Fibroblast of pulmonary artery (primary cell): ENCODE measurements around the gene IER5L.

Experiments used
- DNase-seq: peaks from one replicate; pipeline ENCODE4 v3.0.0-alpha.2; 2010; ENCODE audit warnings: low read depth
- H3K4me3 ChIP-seq: replicated peaks from 2 replicates; pipeline ENCODE4 v1.5.1; 2011; ENCODE audit warnings: low read depth, mild to moderate bottlenecking, control low read depth, low read length, moderate library complexity
- CTCF ChIP-seq: IDR thresholded peaks from 2 replicates; pipeline ENCODE4 v1.5.1; 2011; ENCODE audit warnings: mild to moderate bottlenecking, control low read depth, low read length, inconsistent platforms; ENCODE audit errors: missing control alignments

Gene IER5L

GRCh38 chr9:129162497-129163197 lies 15.4 kb downstream of the IER5L start:
- no peak for TF ChIP-seq CTCF
- no peak overlapping the region for H3K4me3 ChIP-seq
- no peak for DNase-seq

- H3K4me3 ChIP-seq: no peak overlapping the region
- no peak for DNase-seq
- no peak for TF ChIP-seq CTCF
Measured at GRCh38 chr9:129161534-129161837, 16.6 kb downstream of the IER5L start.

GRCh38 chr9:129160712-129161533 lies 17.1 kb downstream of the IER5L start:
- H3K4me3 ChIP-seq: no peak overlapping the region
- peak; percentile 43 for DNase-seq
- TF ChIP-seq CTCF: no peak

GRCh38 chr9:129156163-129156562 lies 21.9 kb downstream of the IER5L start:
- TF ChIP-seq CTCF: no peak
- DNase-seq: no peak
- H3K4me3 ChIP-seq: no peak overlapping the region

GRCh38 chr9:129154866-129155477 lies 23.1 kb downstream of the IER5L start:
- H3K4me3 ChIP-seq: no peak overlapping the region
- no peak for TF ChIP-seq CTCF
- no peak for DNase-seq

- TF ChIP-seq CTCF: no peak
- no peak overlapping the region for H3K4me3 ChIP-seq
Measured at GRCh38 chr9:129151469-129151868, 26.6 kb downstream of the IER5L start.

More at GRCh38 chr9:129151469-129151868, 26.6 kb downstream of the IER5L start:
- DNase-seq: no peak
